SK-N-SH treated with all-trans-retinoic acid at 6 μM for 48 hours (cell line): Measurements from ENCODE around the gene ARHGEF12.
A peak's percentile ranks its signal among the peaks of the same experiment; 100 is the strongest.

Experiments used
- ATAC-seq: fragments of 200-7000 bp; cut with Tn5 transposase; 3 replicates; pipeline ENCODE4 v1.9.1; 2020; ENCODE audit warnings: mild to moderate bottlenecking, moderate library complexity
- ARNTL ChIP-seq: fragments of 450-650 bp; formaldehyde crosslinking; IDR thresholded peaks from 2 replicates; pipeline ENCODE4 v1.5.0; 2020; ENCODE audit warnings: low read depth, mild to moderate bottlenecking, moderate library complexity, borderline replicate concordance
- BACH2 ChIP-seq: fragments of 250-450 bp; sonication (Bioruptor Pico); IDR thresholded peaks from 2 replicates; pipeline ENCODE4 v1.9.0; 2021; ENCODE audit warnings: mild to moderate bottlenecking, borderline replicate concordance
- CSDC2 ChIP-seq: fragments of 250-450 bp; sonication (Bioruptor Pico); IDR thresholded peaks from 2 replicates; pipeline ENCODE4 v1.5.0; 2020; ENCODE audit warnings: mild to moderate bottlenecking, moderate library complexity
- ESRRG ChIP-seq: fragments of 250-450 bp; sonication (Bioruptor Pico); IDR thresholded peaks from 2 replicates; pipeline ENCODE4 v1.6.1; 2021; ENCODE audit warnings: mild to moderate bottlenecking
- GLIS3 ChIP-seq: fragments of 250-450 bp; sonication (Bioruptor Pico); IDR thresholded peaks from 2 replicates; pipeline ENCODE4 v1.5.0; 2020; ENCODE audit warnings: mild to moderate bottlenecking, moderate library complexity
- OSR1 ChIP-seq: fragments of 250-450 bp; sonication (Bioruptor Pico); IDR thresholded peaks from 2 replicates; pipeline ENCODE4 v1.8.0; 2022; ENCODE audit warnings: moderate library complexity, mild to moderate bottlenecking, inconsistent platforms
- PPARA ChIP-seq: fragments of 250-450 bp; sonication (Bioruptor Pico); IDR thresholded peaks from 2 replicates; pipeline ENCODE4 v1.5.0; 2020; ENCODE audit warnings: mild to moderate bottlenecking, borderline replicate concordance
- RARB ChIP-seq: fragments of 250-450 bp; sonication (Bioruptor Pico); IDR thresholded peaks from 2 replicates; pipeline ENCODE4 v1.8.0; 2021; ENCODE audit warnings: mild to moderate bottlenecking, moderate library complexity
- TOX ChIP-seq: fragments of 250-450 bp; sonication (Bioruptor Pico); IDR thresholded peaks from 2 replicates; pipeline ENCODE4 v1.8.0; 2021; ENCODE audit warnings: mild to moderate bottlenecking, moderate library complexity, borderline replicate concordance
- ZC3H10 ChIP-seq: fragments of 250-450 bp; sonication (Bioruptor Pico); IDR thresholded peaks from 2 replicates; pipeline ENCODE4 v1.5.1; 2021; ENCODE audit warnings: mild to moderate bottlenecking, moderate library complexity
- ZFP3 ChIP-seq: fragments of 250-450 bp; sonication (Bioruptor Pico); IDR thresholded peaks from 2 replicates; pipeline ENCODE4 v1.5.0; 2020; ENCODE audit warnings: mild to moderate bottlenecking, moderate library complexity
- ZFP30 ChIP-seq: fragments of 450-650 bp; formaldehyde crosslinking; IDR thresholded peaks from 2 replicates; pipeline ENCODE4 v1.5.0; 2022; ENCODE audit warnings: mild to moderate bottlenecking, moderate library complexity
- ZNF565 ChIP-seq: fragments of 450-650 bp; formaldehyde crosslinking; conservative IDR thresholded peaks from 2 replicates; pipeline ENCODE4 v1.5.0; 2020; ENCODE audit warnings: low read depth, mild to moderate bottlenecking, moderate library complexity
- ZNF70 ChIP-seq: fragments of 450-650 bp; formaldehyde crosslinking; IDR thresholded peaks from 2 replicates; pipeline ENCODE4 v1.5.0; 2020; ENCODE audit warnings: mild to moderate bottlenecking, moderate library complexity
- ZNF8 ChIP-seq: fragments of 450-650 bp; formaldehyde crosslinking; IDR thresholded peaks from 2 replicates; pipeline ENCODE4 v1.5.0; 2020; ENCODE audit warnings: mild to moderate bottlenecking, moderate library complexity
- TF ChIP-seq, protein P1 (sequence below): fragments of 250-450 bp; sonication (Bioruptor Pico); IDR thresholded peaks from 2 replicates; pipeline ENCODE4 v1.8.0; 2021; ENCODE audit warnings: low read depth, mild to moderate bottlenecking, moderate library complexity, borderline replicate concordance
- TF ChIP-seq, protein P2 (sequence below): fragments of 250-450 bp; sonication (Bioruptor Pico); IDR thresholded peaks from 2 replicates; pipeline ENCODE4 v1.8.0; 2020; ENCODE audit warnings: mild to moderate bottlenecking, moderate library complexity, borderline replicate concordance
- TF ChIP-seq, protein P3 (sequence below): fragments of 250-450 bp; sonication (Bioruptor Pico); IDR thresholded peaks from 2 replicates; pipeline ENCODE4 v1.5.1; 2021; ENCODE audit warnings: mild to moderate bottlenecking, moderate library complexity
- TF ChIP-seq, protein P4 (sequence below): fragments of 250-450 bp; sonication (Bioruptor Pico); IDR thresholded peaks from 2 replicates; pipeline ENCODE4 v1.5.1; 2020; ENCODE audit warnings: low read depth, mild to moderate bottlenecking, moderate library complexity
- TF ChIP-seq, protein P5 (sequence below): fragments of 250-450 bp; sonication (Bioruptor Pico); IDR thresholded peaks from 2 replicates; pipeline ENCODE4 v1.5.0; 2020; ENCODE audit warnings: mild to moderate bottlenecking, moderate library complexity

Gene ARHGEF12

DNA sequence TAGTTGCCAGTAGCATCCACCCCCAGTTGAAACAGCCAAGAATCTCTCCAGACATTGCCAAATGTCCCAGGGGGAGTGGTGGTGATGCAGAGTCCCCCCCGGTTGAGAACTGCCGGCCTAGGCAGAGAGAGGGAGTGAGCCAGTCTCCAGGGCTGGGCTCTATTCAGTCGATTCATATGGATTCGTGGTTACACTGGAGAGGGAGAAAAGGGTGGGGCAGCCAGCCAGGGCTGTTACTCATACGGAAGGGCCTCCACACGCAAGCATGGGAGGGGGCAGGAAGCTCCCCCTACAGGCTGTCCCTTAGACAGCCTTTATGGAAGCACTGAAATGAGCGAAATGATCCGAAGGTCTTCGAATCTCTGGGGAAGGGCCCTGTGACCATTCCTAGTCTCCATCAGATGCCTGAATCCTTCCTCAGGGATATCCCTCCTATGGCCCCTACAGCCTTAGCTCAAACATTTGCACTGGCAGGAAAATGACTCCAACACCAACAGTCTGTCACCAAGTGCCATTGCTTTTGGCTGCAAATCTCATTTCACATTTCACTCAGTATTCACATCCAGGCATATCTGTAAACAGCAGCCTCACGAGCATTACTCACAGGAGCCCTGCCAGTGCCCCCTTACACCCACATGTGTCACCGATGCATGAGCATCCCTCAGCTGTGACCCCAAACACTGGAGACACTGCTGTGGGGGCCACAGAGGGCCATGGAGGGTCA, 29.5 kb upstream of the ARHGEF12 start:
- TF ChIP-seq ZNF70 (CRISPR knock-in tag) = no peak
- TF ChIP-seq ZFP3 (CRISPR knock-in tag) = no peak
- TF ChIP-seq GLIS3 (CRISPR knock-in tag) = no peak
- no peak for TF ChIP-seq OSR1 (CRISPR knock-in tag)
- TF ChIP-seq TOX (CRISPR knock-in tag) = no peak
- TF ChIP-seq PPARA (CRISPR knock-in tag) = no peak
- no peak for TF ChIP-seq CSDC2 (CRISPR knock-in tag)
- no peak for TF ChIP-seq ZC3H10
- no peak for TF ChIP-seq ARNTL (CRISPR knock-in tag)
- ATAC-seq = peak; percentile 82

DNA sequence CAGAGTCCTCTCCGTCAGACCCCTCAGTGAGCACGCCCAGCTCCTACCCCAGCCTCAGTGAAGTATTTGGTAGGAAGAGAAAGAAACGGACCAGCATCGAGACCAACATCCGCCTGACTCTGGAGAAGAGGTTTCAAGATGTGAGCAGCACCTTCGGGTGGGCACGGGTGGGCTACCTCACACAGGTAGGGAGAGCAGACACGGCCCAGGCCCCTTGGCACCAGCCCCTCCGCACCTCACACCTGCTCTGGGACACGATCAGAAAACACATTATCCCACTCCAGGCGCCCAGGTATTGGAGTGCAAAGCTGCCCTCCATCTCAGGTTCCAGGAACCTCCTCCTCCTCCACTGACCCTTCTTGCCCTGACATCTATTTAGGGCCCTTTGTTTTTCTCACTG, 28.7 kb upstream of the ARHGEF12 start:
- ATAC-seq = no peak
- no peak for TF ChIP-seq ZFP3 (CRISPR knock-in tag)
- TF ChIP-seq TOX (CRISPR knock-in tag) = no peak
- TF ChIP-seq OSR1 (CRISPR knock-in tag) = no peak
- TF ChIP-seq, protein P1, sequence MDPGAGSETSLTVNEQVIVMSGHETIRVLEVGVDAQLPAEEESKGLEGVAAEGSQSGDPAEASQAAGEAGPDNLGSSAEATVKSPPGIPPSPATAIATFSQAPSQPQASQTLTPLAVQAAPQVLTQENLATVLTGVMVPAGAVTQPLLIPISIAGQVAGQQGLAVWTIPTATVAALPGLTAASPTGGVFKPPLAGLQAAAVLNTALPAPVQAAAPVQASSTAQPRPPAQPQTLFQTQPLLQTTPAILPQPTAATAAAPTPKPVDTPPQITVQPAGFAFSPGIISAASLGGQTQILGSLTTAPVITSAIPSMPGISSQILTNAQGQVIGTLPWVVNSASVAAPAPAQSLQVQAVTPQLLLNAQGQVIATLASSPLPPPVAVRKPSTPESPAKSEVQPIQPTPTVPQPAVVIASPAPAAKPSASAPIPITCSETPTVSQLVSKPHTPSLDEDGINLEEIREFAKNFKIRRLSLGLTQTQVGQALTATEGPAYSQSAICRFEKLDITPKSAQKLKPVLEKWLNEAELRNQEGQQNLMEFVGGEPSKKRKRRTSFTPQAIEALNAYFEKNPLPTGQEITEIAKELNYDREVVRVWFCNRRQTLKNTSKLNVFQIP (CRISPR knock-in tag) = no peak
- no peak for TF ChIP-seq BACH2 (CRISPR knock-in tag)
- no peak for TF ChIP-seq ZNF565 (CRISPR knock-in tag)
- no peak for TF ChIP-seq ZC3H10
- no peak for TF ChIP-seq GLIS3 (CRISPR knock-in tag)
- TF ChIP-seq, protein P2, sequence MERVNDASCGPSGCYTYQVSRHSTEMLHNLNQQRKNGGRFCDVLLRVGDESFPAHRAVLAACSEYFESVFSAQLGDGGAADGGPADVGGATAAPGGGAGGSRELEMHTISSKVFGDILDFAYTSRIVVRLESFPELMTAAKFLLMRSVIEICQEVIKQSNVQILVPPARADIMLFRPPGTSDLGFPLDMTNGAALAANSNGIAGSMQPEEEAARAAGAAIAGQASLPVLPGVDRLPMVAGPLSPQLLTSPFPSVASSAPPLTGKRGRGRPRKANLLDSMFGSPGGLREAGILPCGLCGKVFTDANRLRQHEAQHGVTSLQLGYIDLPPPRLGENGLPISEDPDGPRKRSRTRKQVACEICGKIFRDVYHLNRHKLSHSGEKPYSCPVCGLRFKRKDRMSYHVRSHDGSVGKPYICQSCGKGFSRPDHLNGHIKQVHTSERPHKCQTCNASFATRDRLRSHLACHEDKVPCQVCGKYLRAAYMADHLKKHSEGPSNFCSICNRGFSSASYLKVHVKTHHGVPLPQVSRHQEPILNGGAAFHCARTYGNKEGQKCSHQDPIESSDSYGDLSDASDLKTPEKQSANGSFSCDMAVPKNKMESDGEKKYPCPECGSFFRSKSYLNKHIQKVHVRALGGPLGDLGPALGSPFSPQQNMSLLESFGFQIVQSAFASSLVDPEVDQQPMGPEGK (CRISPR knock-in tag) = no peak
- TF ChIP-seq ZNF8 (CRISPR knock-in tag) = no peak
- TF ChIP-seq RARB (CRISPR knock-in tag) = no peak
- TF ChIP-seq ESRRG (CRISPR knock-in tag) = no peak
- TF ChIP-seq ARNTL (CRISPR knock-in tag) = no peak
- TF ChIP-seq, protein P3, sequence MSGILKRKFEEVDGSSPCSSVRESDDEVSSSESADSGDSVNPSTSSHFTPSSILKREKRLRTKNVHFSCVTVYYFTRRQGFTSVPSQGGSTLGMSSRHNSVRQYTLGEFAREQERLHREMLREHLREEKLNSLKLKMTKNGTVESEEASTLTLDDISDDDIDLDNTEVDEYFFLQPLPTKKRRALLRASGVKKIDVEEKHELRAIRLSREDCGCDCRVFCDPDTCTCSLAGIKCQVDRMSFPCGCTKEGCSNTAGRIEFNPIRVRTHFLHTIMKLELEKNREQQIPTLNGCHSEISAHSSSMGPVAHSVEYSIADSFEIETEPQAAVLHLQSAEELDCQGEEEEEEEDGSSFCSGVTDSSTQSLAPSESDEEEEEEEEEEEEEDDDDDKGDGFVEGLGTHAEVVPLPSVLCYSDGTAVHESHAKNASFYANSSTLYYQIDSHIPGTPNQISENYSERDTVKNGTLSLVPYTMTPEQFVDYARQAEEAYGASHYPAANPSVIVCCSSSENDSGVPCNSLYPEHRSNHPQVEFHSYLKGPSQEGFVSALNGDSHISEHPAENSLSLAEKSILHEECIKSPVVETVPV = no peak

DNA sequence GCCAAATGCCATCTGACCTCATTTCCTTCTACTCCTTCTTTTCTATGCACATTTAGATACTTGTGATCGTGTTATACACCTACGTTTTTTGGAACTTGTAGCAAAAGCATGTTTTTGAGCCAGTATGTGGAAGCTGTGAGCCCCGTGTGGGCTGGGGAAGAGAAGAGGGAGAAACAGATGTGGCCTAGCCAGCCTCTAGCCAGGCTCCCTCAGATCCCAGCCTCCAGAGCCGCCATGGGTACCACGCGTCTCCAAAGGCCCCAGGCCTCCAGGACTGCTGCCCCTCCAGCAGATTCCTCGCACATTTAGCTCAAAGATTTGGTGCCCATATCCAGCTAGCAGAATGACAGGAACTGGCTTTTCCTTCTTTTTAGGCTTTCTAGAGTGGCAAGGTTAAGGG, 28.1 kb upstream of the ARHGEF12 start:
- ATAC-seq = no peak

More for the DNA sequence above, 28.1 kb upstream of the ARHGEF12 start:
- TF ChIP-seq PPARA (CRISPR knock-in tag) (no peak), RARB (CRISPR knock-in tag) (no peak), ZFP30 (no peak), BACH2 (CRISPR knock-in tag) (no peak), ZNF8 (CRISPR knock-in tag) (no peak), ARNTL (CRISPR knock-in tag) (no peak), ZNF565 (CRISPR knock-in tag) (no peak), ZNF70 (CRISPR knock-in tag) (no peak), ESRRG (CRISPR knock-in tag) (no peak)
- TF ChIP-seq, protein P4, sequence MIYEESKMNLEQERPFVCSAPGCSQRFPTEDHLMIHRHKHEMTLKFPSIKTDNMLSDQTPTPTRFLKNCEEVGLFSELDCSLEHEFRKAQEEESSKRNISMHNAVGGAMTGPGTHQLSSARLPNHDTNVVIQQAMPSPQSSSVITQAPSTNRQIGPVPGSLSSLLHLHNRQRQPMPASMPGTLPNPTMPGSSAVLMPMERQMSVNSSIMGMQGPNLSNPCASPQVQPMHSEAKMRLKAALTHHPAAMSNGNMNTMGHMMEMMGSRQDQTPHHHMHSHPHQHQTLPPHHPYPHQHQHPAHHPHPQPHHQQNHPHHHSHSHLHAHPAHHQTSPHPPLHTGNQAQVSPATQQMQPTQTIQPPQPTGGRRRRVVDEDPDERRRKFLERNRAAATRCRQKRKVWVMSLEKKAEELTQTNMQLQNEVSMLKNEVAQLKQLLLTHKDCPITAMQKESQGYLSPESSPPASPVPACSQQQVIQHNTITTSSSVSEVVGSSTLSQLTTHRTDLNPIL (CRISPR knock-in tag) = no peak
- TF ChIP-seq, protein P3 = no peak
- TF ChIP-seq, protein P5, sequence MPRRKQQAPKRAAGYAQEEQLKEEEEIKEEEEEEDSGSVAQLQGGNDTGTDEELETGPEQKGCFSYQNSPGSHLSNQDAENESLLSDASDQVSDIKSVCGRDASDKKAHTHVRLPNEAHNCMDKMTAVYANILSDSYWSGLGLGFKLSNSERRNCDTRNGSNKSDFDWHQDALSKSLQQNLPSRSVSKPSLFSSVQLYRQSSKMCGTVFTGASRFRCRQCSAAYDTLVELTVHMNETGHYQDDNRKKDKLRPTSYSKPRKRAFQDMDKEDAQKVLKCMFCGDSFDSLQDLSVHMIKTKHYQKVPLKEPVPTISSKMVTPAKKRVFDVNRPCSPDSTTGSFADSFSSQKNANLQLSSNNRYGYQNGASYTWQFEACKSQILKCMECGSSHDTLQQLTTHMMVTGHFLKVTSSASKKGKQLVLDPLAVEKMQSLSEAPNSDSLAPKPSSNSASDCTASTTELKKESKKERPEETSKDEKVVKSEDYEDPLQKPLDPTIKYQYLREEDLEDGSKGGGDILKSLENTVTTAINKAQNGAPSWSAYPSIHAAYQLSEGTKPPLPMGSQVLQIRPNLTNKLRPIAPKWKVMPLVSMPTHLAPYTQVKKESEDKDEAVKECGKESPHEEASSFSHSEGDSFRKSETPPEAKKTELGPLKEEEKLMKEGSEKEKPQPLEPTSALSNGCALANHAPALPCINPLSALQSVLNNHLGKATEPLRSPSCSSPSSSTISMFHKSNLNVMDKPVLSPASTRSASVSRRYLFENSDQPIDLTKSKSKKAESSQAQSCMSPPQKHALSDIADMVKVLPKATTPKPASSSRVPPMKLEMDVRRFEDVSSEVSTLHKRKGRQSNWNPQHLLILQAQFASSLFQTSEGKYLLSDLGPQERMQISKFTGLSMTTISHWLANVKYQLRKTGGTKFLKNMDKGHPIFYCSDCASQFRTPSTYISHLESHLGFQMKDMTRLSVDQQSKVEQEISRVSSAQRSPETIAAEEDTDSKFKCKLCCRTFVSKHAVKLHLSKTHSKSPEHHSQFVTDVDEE (CRISPR knock-in tag) = no peak
